HEK293 (cell line): ENCODE measurements around the gene MPV17.

ENCODE experiments used
- CTCF ChIA-PET: fragments of 350-600 bp; formaldehyde crosslinking; extraction: SDS; loops from one replicate; lab custom pipeline; 2021; ENCODE audit warnings: antibody characterized with exemption; lab: Yijun Ruan, JAX
- POLR2A ChIA-PET: fragments of 300-600 bp; formaldehyde crosslinking; extraction: SDS; loops from one replicate; lab custom pipeline; 2020; ENCODE audit warnings: antibody characterized with exemption, inconsistent platforms; lab: Yijun Ruan, JAX
- H3K27ac ChIP-seq: fragments of 200-500 bp; sonication (Bioruptor generic); 2 replicates; pipeline ENCODE4 v1.5.1; 2014; ENCODE audit warnings: low read depth, low read length, control low read depth, inconsistent platforms; ENCODE audit errors: extremely low read depth
- H3K36me3 ChIP-seq, 2 experiments: fragments of 200-500 bp in 1 of 2; sonication (Bioruptor generic) in 1 of 2; 1 replicate in 1 of 2; 2 replicates in 1 of 2; pipeline ENCODE4 v1.5.1; 2014 to 2017; ENCODE audit warnings: inconsistent platforms in 2 of 2, low read length in 2 of 2; ENCODE audit not compliant: control insufficient read depth in 2 of 2, insufficient read depth in 1 of 2
- H3K4me1 ChIP-seq: fragments of 200-500 bp; sonication (Bioruptor generic); 2 replicates; pipeline ENCODE4 v1.5.1; 2014; ENCODE audit warnings: mild to moderate bottlenecking, low read length, inconsistent platforms; ENCODE audit not compliant: control insufficient read depth, insufficient read depth
- H3K4me3 ChIP-seq: 2 replicates; pipeline ENCODE4 v1.5.1; 2011; ENCODE audit warnings: low read depth, mild to moderate bottlenecking, control low read depth, low read length, moderate library complexity
- H3K9me3 ChIP-seq: fragments of 200-500 bp; sonication (Bioruptor generic); 2 replicates; pipeline ENCODE4 v1.5.1; 2014; ENCODE audit warnings: low read depth, low read length, inconsistent platforms; ENCODE audit not compliant: control insufficient read depth, insufficient read depth
- GLIS2 ChIP-seq: fragments of 450-650 bp; formaldehyde crosslinking; IDR thresholded peaks from 2 replicates; pipeline ENCODE4 v1.5.1; 2016; ENCODE audit warnings: missing biosample characterization, missing genetic modification characterization
- IKZF3 ChIP-seq: fragments of 450-650 bp; IDR thresholded peaks from 2 replicates; pipeline ENCODE4 v1.5.0; 2018; ENCODE audit warnings: missing biosample characterization, mild to moderate bottlenecking, missing genetic modification characterization, moderate library complexity
- SP7 ChIP-seq: fragments of 450-650 bp; formaldehyde crosslinking; IDR thresholded peaks from 2 replicates; pipeline ENCODE4 v1.5.1; 2016; ENCODE audit warnings: missing biosample characterization, missing genetic modification characterization
- ZBTB17 ChIP-seq: fragments of 450-650 bp; formaldehyde crosslinking; IDR thresholded peaks from 2 replicates; pipeline ENCODE4 v1.5.1; 2016; ENCODE audit warnings: missing biosample characterization, missing genetic modification characterization
- ZNF10 ChIP-seq: fragments of 450-650 bp; formaldehyde crosslinking; IDR thresholded peaks from 2 replicates; pipeline ENCODE4 v1.5.1; 2017; ENCODE audit warnings: missing biosample characterization, missing genetic modification characterization
- ZNF112 ChIP-seq: fragments of 450-650 bp; formaldehyde crosslinking; IDR thresholded peaks from 2 replicates; pipeline ENCODE4 v1.5.0; 2017; ENCODE audit warnings: missing biosample characterization, missing genetic modification characterization
- ZNF146 ChIP-seq: fragments of 450-650 bp; formaldehyde crosslinking; IDR thresholded peaks from 2 replicates; pipeline ENCODE4 v1.5.1; 2016; ENCODE audit warnings: missing biosample characterization, missing genetic modification characterization
- ZNF157 ChIP-seq: fragments of 450-650 bp; formaldehyde crosslinking; IDR thresholded peaks from 2 replicates; pipeline ENCODE4 v1.5.1; 2016; ENCODE audit warnings: missing biosample characterization, missing genetic modification characterization
- ZNF169 ChIP-seq: fragments of 450-650 bp; formaldehyde crosslinking; IDR thresholded peaks from 2 replicates; pipeline ENCODE4 v1.5.1; 2016; ENCODE audit warnings: missing biosample characterization, missing genetic modification characterization
- ZNF211 ChIP-seq: fragments of 450-650 bp; formaldehyde crosslinking; IDR thresholded peaks from 2 replicates; pipeline ENCODE4 v1.5.1; 2016; ENCODE audit warnings: low read depth, missing biosample characterization, missing genetic modification characterization
- ZNF214 ChIP-seq: fragments of 450-650 bp; formaldehyde crosslinking; IDR thresholded peaks from 2 replicates; pipeline ENCODE4 v1.5.1; 2017; ENCODE audit warnings: missing biosample characterization, mild to moderate bottlenecking, missing genetic modification characterization, borderline replicate concordance
- ZNF335 ChIP-seq: fragments of 450-650 bp; formaldehyde crosslinking; conservative IDR thresholded peaks from 2 replicates; pipeline ENCODE4 v1.5.1; 2016; ENCODE audit warnings: missing biosample characterization, missing genetic modification characterization
- ZNF394 ChIP-seq: fragments of 450-650 bp; formaldehyde crosslinking; IDR thresholded peaks from 2 replicates; pipeline ENCODE4 v1.5.1; 2016; ENCODE audit warnings: missing biosample characterization, missing genetic modification characterization, mild to moderate bottlenecking, moderate library complexity, borderline replicate concordance
- ZNF416 ChIP-seq: fragments of 450-650 bp; formaldehyde crosslinking; IDR thresholded peaks from 2 replicates; pipeline ENCODE4 v1.5.1; 2016; ENCODE audit warnings: missing biosample characterization, missing genetic modification characterization
- ZNF426 ChIP-seq: fragments of 450-650 bp; formaldehyde crosslinking; IDR thresholded peaks from 2 replicates; pipeline ENCODE4 v1.5.1; 2017; ENCODE audit warnings: missing biosample characterization, missing genetic modification characterization, mild to moderate bottlenecking, inconsistent platforms, moderate library complexity
- ZNF555 ChIP-seq: fragments of 450-650 bp; formaldehyde crosslinking; conservative IDR thresholded peaks from 2 replicates; pipeline ENCODE4 v1.5.1; 2017; ENCODE audit warnings: missing biosample characterization, mild to moderate bottlenecking, missing genetic modification characterization, inconsistent platforms
- ZNF585B ChIP-seq: fragments of 450-650 bp; formaldehyde crosslinking; IDR thresholded peaks from 2 replicates; pipeline ENCODE4 v1.5.1; 2016; ENCODE audit warnings: missing biosample characterization, missing genetic modification characterization
- ZNF610 ChIP-seq: fragments of 450-650 bp; formaldehyde crosslinking; IDR thresholded peaks from 2 replicates; pipeline ENCODE4 v1.5.1; 2016; ENCODE audit warnings: missing biosample characterization, missing genetic modification characterization, borderline replicate concordance
- ZNF621 ChIP-seq: fragments of 450-650 bp; formaldehyde crosslinking; IDR thresholded peaks from 2 replicates; pipeline ENCODE4 v1.5.1; 2017; ENCODE audit warnings: missing biosample characterization, missing genetic modification characterization
- ZNF785 ChIP-seq: fragments of 450-650 bp; formaldehyde crosslinking; IDR thresholded peaks from 2 replicates; pipeline ENCODE4 v1.5.1; 2016; ENCODE audit warnings: missing biosample characterization, missing genetic modification characterization
- ZNF843 ChIP-seq: fragments of 450-650 bp; formaldehyde crosslinking; IDR thresholded peaks from 2 replicates; pipeline ENCODE4 v1.5.1; 2016; ENCODE audit warnings: missing biosample characterization, missing genetic modification characterization
- TF ChIP-seq, protein P1 (sequence below): fragments of 450-650 bp; formaldehyde crosslinking; IDR thresholded peaks from 2 replicates; pipeline ENCODE4 v1.5.0; 2017; ENCODE audit warnings: missing biosample characterization, missing genetic modification characterization, borderline replicate concordance
- TF ChIP-seq, protein P2 (sequence below): fragments of 450-650 bp; formaldehyde crosslinking; optimal IDR thresholded peaks from 2 replicates; pipeline ENCODE3; 2016; ENCODE audit warnings: missing biosample characterization, mild to moderate bottlenecking, missing genetic modification characterization
- TF ChIP-seq, protein P3 (sequence below): fragments of 450-650 bp; formaldehyde crosslinking; IDR thresholded peaks from 2 replicates; pipeline ENCODE4 v1.5.1; 2016; ENCODE audit warnings: missing biosample characterization, missing genetic modification characterization
- TF ChIP-seq, protein P4 (sequence below): fragments of 450-650 bp; formaldehyde crosslinking; IDR thresholded peaks from 2 replicates; pipeline ENCODE4 v1.5.1; 2016; ENCODE audit warnings: missing biosample characterization, missing genetic modification characterization
- TF ChIP-seq, protein P5 (sequence below): fragments of 450-650 bp; formaldehyde crosslinking; IDR thresholded peaks from 2 replicates; pipeline ENCODE4 v1.5.1; 2017; ENCODE audit warnings: missing biosample characterization, missing genetic modification characterization
- TF ChIP-seq, protein P6 (sequence below): fragments of 450-650 bp; formaldehyde crosslinking; IDR thresholded peaks from 2 replicates; pipeline ENCODE4 v1.5.1; 2016; ENCODE audit warnings: missing biosample characterization, missing genetic modification characterization

Gene MPV17

DNA sequence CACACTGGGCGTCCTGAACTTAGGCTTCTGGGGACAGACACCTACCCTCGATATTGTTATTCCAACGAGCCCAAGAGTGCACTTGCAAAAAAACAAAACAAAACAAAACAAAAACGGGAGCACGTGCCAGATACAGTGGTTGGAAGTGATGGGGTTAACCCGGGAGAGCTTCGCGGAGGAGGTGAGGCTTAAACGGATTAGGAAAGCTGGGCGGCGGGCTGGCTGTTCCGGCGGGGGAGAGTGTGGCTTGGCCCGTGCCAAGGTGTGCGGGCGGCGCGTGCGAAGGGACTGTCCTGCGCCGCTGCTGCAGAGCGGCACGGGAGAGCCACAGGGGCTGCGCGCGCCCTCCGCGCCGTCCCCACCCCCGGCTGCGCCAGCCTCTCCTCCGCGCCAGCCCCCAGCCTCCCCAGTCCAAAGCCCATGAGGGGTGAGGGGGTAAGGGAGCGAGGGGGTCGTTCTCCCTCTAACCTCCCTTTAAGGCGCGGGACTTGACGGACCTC lies 58.6 kb downstream of the MPV17 start:
- Histone ChIP-seq H3K36me3 (no peaks in the 10 kb centered on the region), H3K9me3 (no peaks in the 10 kb centered on the region), H3K4me3 (peak overlapping the region; percentile 25), H3K4me1 (peaks cover 9% of the 10 kb centered on the region), H3K27ac (no peak overlapping the region; the same call in 1 of the 2 replicates)
- ChIA-PET POLR2A (interaction anchor here (0.9 kb wide), 1 partner anchor 29 kb away, joined by 3 read pairs; no protein-coding TSS in a partner anchor), CTCF (interaction anchor here (0.6 to 6.2 kb wide), 12 partner anchors 10 to 419 kb away, joined by 3 to 96 read pairs (median 4); partner anchors contain the start of gene TRIM54)
- TF ChIP-seq, protein P1, sequence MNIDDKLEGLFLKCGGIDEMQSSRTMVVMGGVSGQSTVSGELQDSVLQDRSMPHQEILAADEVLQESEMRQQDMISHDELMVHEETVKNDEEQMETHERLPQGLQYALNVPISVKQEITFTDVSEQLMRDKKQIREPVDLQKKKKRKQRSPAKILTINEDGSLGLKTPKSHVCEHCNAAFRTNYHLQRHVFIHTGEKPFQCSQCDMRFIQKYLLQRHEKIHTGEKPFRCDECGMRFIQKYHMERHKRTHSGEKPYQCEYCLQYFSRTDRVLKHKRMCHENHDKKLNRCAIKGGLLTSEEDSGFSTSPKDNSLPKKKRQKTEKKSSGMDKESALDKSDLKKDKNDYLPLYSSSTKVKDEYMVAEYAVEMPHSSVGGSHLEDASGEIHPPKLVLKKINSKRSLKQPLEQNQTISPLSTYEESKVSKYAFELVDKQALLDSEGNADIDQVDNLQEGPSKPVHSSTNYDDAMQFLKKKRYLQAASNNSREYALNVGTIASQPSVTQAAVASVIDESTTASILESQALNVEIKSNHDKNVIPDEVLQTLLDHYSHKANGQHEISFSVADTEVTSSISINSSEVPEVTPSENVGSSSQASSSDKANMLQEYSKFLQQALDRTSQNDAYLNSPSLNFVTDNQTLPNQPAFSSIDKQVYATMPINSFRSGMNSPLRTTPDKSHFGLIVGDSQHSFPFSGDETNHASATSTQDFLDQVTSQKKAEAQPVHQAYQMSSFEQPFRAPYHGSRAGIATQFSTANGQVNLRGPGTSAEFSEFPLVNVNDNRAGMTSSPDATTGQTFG (tag by site-specific recombination), result no peak
- TF ChIP-seq, protein P2, sequence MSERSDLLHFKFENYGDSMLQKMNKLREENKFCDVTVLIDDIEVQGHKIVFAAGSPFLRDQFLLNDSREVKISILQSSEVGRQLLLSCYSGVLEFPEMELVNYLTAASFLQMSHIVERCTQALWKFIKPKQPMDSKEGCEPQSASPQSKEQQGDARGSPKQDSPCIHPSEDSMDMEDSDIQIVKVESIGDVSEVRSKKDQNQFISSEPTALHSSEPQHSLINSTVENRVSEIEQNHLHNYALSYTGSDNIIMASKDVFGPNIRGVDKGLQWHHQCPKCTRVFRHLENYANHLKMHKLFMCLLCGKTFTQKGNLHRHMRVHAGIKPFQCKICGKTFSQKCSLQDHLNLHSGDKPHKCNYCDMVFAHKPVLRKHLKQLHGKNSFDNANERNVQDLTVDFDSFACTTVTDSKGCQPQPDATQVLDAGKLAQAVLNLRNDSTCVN (tag by site-specific recombination), result peak; percentile 81
- TF ChIP-seq ZBTB17 (tag by site-specific recombination) (peak; percentile 52; the same call in 1 of the 2 replicates), ZNF416 (tag by site-specific recombination) (no peak), ZNF585B (tag by site-specific recombination) (no peak), ZNF169 (tag by site-specific recombination) (no peak), ZNF621 (no peak), ZNF610 (tag by site-specific recombination) (no peak), ZNF10 (tag by site-specific recombination) (peak; percentile 6; the same call in 1 of the 2 replicates), ZNF426 (tag by site-specific recombination) (no peak), ZNF146 (tag by site-specific recombination) (no peak), ZNF214 (tag by site-specific recombination) (no peak), ZNF335 (0 out of 2 replicates have a peak, but pooled peaks have one; percentile 16), ZNF157 (tag by site-specific recombination) (no peak), ZNF785 (tag by site-specific recombination) (no peak), ZNF555 (tag by site-specific recombination) (no peak), IKZF3 (tag by site-specific recombination) (no peak), ZNF112 (tag by site-specific recombination) (no peak), ZNF211 (tag by site-specific recombination) (no peak), GLIS2 (tag by site-specific recombination) (peak; percentile 40; the same call in 1 of the 2 replicates), ZNF394 (tag by site-specific recombination) (no peak), SP7 (tag by site-specific recombination) (peak; percentile 33; the same call in 1 of the 2 replicates), ZNF843 (tag by site-specific recombination) (no peak)
- TF ChIP-seq, protein P3, sequence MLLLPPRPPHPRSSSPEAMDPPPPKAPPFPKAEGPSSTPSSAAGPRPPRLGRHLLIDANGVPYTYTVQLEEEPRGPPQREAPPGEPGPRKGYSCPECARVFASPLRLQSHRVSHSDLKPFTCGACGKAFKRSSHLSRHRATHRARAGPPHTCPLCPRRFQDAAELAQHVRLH (tag by site-specific recombination), result 0 out of 2 replicates have a peak, but pooled peaks have one; percentile 18
- TF ChIP-seq, protein P4, sequence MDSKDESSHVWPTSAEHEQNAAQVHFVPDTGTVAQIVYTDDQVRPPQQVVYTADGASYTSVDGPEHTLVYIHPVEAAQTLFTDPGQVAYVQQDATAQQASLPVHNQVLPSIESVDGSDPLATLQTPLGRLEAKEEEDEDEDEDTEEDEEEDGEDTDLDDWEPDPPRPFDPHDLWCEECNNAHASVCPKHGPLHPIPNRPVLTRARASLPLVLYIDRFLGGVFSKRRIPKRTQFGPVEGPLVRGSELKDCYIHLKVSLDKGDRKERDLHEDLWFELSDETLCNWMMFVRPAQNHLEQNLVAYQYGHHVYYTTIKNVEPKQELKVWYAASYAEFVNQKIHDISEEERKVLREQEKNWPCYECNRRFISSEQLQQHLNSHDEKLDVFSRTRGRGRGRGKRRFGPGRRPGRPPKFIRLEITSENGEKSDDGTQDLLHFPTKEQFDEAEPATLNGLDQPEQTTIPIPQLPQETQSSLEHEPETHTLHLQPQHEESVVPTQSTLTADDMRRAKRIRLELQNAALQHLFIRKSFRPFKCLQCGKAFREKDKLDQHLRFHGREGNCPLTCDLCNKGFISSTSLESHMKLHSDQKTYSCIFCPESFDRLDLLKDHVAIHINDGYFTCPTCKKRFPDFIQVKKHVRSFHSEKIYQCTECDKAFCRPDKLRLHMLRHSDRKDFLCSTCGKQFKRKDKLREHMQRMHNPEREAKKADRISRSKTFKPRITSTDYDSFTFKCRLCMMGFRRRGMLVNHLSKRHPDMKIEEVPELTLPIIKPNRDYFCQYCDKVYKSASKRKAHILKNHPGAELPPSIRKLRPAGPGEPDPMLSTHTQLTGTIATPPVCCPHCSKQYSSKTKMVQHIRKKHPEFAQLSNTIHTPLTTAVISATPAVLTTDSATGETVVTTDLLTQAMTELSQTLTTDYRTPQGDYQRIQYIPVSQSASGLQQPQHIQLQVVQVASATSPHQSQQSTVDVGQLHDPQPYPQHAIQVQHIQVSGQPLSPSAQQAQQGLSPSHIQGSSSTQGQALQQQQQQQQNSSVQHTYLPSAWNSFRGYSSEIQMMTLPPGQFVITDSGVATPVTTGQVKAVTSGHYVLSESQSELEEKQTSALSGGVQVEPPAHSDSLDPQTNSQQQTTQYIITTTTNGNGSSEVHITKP (tag by site-specific recombination), result peak; percentile 72; the same call in 1 of the 2 replicates
- TF ChIP-seq, protein P5, sequence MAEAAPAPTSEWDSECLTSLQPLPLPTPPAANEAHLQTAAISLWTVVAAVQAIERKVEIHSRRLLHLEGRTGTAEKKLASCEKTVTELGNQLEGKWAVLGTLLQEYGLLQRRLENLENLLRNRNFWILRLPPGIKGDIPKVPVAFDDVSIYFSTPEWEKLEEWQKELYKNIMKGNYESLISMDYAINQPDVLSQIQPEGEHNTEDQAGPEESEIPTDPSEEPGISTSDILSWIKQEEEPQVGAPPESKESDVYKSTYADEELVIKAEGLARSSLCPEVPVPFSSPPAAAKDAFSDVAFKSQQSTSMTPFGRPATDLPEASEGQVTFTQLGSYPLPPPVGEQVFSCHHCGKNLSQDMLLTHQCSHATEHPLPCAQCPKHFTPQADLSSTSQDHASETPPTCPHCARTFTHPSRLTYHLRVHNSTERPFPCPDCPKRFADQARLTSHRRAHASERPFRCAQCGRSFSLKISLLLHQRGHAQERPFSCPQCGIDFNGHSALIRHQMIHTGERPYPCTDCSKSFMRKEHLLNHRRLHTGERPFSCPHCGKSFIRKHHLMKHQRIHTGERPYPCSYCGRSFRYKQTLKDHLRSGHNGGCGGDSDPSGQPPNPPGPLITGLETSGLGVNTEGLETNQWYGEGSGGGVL (tag by site-specific recombination), result peak; percentile 59
- TF ChIP-seq, protein P6, sequence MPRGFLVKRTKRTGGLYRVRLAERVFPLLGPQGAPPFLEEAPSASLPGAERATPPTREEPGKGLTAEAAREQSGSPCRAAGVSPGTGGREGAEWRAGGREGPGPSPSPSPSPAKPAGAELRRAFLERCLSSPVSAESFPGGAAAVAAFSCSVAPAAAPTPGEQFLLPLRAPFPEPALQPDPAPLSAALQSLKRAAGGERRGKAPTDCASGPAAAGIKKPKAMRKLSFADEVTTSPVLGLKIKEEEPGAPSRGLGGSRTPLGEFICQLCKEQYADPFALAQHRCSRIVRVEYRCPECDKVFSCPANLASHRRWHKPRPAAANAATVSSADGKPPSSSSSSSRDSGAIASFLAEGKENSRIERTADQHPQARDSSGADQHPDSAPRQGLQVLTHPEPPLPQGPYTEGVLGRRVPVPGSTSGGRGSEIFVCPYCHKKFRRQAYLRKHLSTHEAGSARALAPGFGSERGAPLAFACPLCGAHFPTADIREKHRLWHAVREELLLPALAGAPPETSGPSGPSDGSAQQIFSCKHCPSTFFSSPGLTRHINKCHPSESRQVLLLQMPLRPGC (tag by site-specific recombination), result no peak
